Parathyroid adenoma (tissue), 2 donors: ENCODE data around the gene LRIG1.

Experiments
- H2AFZ ChIP-seq: fragments of 300-600 bp; sonication (generic); one replicate; pipeline ENCODE4 v1.7.0; 2017; ENCODE audit warnings: antibody characterized with exemption, mild to moderate bottlenecking
- H3K27ac ChIP-seq: fragments of 300-600 bp; sonication (generic); one replicate; pipeline ENCODE4 v1.7.0; 2017
- H3K27me3 ChIP-seq: fragments of 300-600 bp; sonication (generic); one replicate; pipeline ENCODE4 v1.7.0; 2017; ENCODE audit warnings: low read length; ENCODE audit not compliant: control insufficient read depth, insufficient read depth
- H3K36me3 ChIP-seq: fragments of 300-600 bp; sonication (generic); one replicate; pipeline ENCODE4 v1.7.0; 2017; ENCODE audit warnings: low read length; ENCODE audit not compliant: control insufficient read depth, insufficient read depth
- H3K4me1 ChIP-seq: fragments of 300-600 bp; sonication (generic); one replicate; pipeline ENCODE4 v1.7.0; 2017; ENCODE audit warnings: control low read depth
- H3K4me2 ChIP-seq: fragments of 300-600 bp; sonication (generic); one replicate; pipeline ENCODE4 v1.7.0; 2017; ENCODE audit warnings: low read length
- H3K4me3 ChIP-seq: fragments of 300-600 bp; sonication (generic); one replicate; pipeline ENCODE4 v1.7.0; 2017; ENCODE audit warnings: low read depth, low read length
- H3K79me2 ChIP-seq: fragments of 300-600 bp; sonication (generic); one replicate; pipeline ENCODE4 v1.7.0; 2017; ENCODE audit warnings: control low read depth
- H3K9ac ChIP-seq: fragments of 300-600 bp; sonication (generic); one replicate; pipeline ENCODE4 v1.7.0; 2017; ENCODE audit warnings: mild to moderate bottlenecking
- H3K9me3 ChIP-seq: fragments of 300-600 bp; sonication (generic); one replicate; pipeline ENCODE4 v1.7.0; 2017; ENCODE audit warnings: low read length; ENCODE audit not compliant: control insufficient read depth
- TF ChIP-seq, protein P1 (sequence below): fragments of 300-600 bp; sonication (generic); IDR thresholded peaks from one replicate; pipeline ENCODE4 v1.7.0; 2017; ENCODE audit warnings: antibody characterized with exemption, mild to moderate bottlenecking
- donor health status: primary hyperparathyroidism.

Gene LRIG1

GRCh38 chr3:66463730-66464511 lies 36.9 kb downstream of the LRIG1 start:
- H3K36me3 ChIP-seq: no peaks in the 10 kb centered on the region
- no peak overlapping the region for H2AFZ ChIP-seq
- TF ChIP-seq, protein P1, sequence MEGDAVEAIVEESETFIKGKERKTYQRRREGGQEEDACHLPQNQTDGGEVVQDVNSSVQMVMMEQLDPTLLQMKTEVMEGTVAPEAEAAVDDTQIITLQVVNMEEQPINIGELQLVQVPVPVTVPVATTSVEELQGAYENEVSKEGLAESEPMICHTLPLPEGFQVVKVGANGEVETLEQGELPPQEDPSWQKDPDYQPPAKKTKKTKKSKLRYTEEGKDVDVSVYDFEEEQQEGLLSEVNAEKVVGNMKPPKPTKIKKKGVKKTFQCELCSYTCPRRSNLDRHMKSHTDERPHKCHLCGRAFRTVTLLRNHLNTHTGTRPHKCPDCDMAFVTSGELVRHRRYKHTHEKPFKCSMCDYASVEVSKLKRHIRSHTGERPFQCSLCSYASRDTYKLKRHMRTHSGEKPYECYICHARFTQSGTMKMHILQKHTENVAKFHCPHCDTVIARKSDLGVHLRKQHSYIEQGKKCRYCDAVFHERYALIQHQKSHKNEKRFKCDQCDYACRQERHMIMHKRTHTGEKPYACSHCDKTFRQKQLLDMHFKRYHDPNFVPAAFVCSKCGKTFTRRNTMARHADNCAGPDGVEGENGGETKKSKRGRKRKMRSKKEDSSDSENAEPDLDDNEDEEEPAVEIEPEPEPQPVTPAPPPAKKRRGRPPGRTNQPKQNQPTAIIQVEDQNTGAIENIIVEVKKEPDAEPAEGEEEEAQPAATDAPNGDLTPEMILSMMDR: no peak
- no peaks in the 10 kb centered on the region for H3K9me3 ChIP-seq
- H3K27ac ChIP-seq: no peak overlapping the region
- H3K4me3 ChIP-seq: no peak overlapping the region
- H3K9ac ChIP-seq: no peak overlapping the region
- H3K27me3 ChIP-seq: no peaks in the 10 kb centered on the region
- H3K4me1 ChIP-seq: no peaks in the 10 kb centered on the region
- no peaks in the 10 kb centered on the region for H3K79me2 ChIP-seq
- no peak overlapping the region for H3K4me2 ChIP-seq

DNA sequence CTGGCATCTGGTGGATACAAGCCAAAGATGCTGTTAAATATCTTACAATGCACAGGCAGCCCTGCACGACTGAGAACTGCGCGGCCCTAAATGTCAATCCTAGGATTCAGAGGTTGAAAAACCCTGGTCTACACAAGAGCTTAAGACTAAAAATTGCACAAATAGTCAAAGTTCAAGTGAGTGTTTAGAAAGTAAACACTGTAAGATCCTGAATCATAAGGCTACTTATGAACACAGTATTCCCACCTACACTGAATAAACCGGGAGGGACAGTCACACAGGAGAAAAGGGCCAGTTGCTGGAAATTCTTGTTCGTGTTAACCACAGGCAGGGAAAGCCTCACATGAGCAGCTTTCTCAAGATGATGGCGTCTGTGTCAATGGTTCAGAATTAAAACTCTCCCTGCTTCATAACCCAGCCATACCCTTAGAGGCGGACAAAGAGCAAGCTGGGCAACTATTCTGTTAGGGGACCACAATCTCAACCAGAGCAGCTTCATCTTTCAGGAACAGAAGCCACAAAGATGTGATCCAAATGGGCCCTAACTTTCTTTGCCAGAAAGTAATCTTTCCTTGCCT lies 37.7 kb downstream of the LRIG1 start:
- no peak overlapping the region for H3K4me2 ChIP-seq
- no peaks in the 10 kb centered on the region for H3K79me2 ChIP-seq
- no peaks in the 10 kb centered on the region for H3K4me1 ChIP-seq
- TF ChIP-seq, protein P1: no peak
- no peaks in the 10 kb centered on the region for H3K27me3 ChIP-seq
- H3K4me3 ChIP-seq: no peak overlapping the region
- H3K9ac ChIP-seq: no peak overlapping the region
- no peak overlapping the region for H2AFZ ChIP-seq
- no peaks in the 10 kb centered on the region for H3K36me3 ChIP-seq
- no peak overlapping the region for H3K27ac ChIP-seq
- no peaks in the 10 kb centered on the region for H3K9me3 ChIP-seq

GRCh38 chr3:66457252-66457651 lies 43.6 kb downstream of the LRIG1 start:
- no peak overlapping the region for H3K27ac ChIP-seq
- H3K9ac ChIP-seq: no peak overlapping the region
- H3K36me3 ChIP-seq: no peaks in the 10 kb centered on the region
- H3K4me2 ChIP-seq: no peak overlapping the region
- no peaks in the 10 kb centered on the region for H3K79me2 ChIP-seq
- no peaks in the 10 kb centered on the region for H3K27me3 ChIP-seq
- no peak overlapping the region for H3K4me3 ChIP-seq
- H3K9me3 ChIP-seq: no peaks in the 10 kb centered on the region
- TF ChIP-seq, protein P1: no peak
- H2AFZ ChIP-seq: no peak overlapping the region
- H3K4me1 ChIP-seq: no peaks in the 10 kb centered on the region

- no peaks in the 10 kb centered on the region for H3K9me3 ChIP-seq
- H3K4me1 ChIP-seq: no peaks in the 10 kb centered on the region
- no peak overlapping the region for H3K4me3 ChIP-seq
- H3K36me3 ChIP-seq: no peaks in the 10 kb centered on the region
- no peak overlapping the region for H3K4me2 ChIP-seq
- H3K9ac ChIP-seq: no peak overlapping the region
- no peak overlapping the region for H3K27ac ChIP-seq
- no peaks in the 10 kb centered on the region for H3K79me2 ChIP-seq
- H3K27me3 ChIP-seq: no peaks in the 10 kb centered on the region
- TF ChIP-seq, protein P1: no peak
- H2AFZ ChIP-seq: no peak overlapping the region
These were observed 44.1 kb downstream of the LRIG1 start for GRCh38 chr3:66456711-66457173.
